Measurements from ENCODE around the gene TMEM109.
A peak's percentile ranks its signal among the peaks of the same experiment; 100 is the strongest.

The TMEM109 gene

DNA sequence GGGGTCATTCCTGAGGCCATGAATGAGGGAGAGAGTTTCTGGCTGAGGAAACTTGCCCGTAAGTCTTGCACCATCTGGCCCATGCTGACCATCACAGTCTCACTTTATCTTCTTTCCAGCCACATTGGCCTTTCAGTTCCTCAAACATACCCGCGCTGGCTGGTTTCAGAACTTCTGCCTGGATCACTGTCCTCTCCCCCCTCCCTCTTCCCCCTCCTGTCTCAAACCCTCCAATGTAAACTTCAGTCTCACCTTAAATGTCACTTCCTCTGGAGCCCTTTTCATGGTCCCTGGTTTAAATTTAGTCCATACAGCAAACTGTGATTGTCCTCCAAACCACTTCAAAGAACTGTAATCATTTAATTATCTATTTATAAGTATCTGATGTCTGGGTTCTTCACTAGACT is 3.7 kb upstream of the TMEM109 start:
- DNase-seq: no peak

- no peak for DNase-seq
Measured at GRCh38 chr11:60910711-60911380, 3.1 kb upstream of the TMEM109 start.

- DNase-seq: peak; percentile 32 to 49
Measured at GRCh38 chr11:60912223-60912850, 1.6 kb upstream of the TMEM109 start.

DNA sequence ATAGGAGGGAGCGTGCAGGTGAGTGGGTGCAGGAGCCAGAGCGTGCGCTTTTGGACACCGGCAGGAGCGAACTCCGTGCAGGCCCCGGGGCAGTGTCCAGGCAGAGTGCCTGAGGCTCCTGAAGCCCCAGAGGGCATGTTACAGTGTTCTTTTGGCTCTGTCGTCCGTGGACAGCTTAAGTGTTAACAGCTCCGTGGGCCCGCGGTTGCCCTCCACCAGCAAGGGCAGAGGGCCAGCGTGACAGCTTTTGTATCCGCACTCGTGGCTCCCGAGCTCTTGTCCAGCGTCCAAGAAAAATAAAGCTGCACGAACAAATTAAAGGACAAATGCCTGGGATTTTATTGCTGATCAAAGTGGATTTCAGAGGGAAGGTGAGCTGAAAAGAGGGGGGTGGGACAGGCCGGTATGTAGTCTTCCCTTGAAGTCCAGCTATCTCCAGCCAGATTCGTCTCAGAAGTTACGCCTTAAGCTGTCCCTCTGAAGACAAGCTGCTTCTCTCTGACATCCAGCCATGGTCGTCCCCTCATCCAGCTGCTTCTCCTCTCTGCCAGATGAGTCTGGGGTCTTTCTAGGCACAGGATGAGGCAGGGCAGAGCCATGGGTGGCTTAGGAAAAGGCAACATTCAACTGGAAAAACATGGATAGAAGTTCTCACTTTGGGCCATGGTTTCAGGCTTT is 968 bp upstream of the TMEM109 start:
- no peak for DNase-seq

DNA sequence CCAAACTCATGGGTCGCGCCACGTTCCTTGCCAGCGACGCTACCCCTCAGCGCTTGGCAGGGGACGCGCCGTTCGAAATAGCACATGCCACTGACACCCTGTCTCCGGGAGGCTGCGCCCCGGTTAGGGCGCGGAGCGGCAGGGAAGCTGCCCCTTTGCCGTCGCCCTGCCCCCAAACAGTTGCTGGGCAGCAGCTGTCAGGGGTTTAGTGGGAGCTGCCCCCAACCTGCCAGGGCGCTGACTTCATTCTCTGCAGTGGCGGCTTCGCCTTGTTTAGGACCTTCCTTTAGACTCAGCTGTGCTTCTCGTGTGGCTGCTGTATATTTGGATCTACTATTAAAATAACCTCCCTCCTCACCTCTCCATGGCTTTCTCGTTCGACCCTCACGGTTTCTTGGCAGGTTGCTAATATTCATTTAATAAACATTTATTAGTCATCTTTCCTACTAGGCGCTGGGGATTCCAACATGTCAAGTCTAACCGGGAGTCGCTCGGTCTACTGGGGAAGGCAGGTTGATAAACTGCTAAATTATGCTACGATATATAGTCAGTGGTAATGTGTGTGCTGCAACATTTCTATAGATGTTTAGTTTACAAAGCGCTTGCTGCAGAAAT is 782 bp downstream of the TMEM109 start:
- DNase-seq: peak; percentile 59 to 71

DNA sequence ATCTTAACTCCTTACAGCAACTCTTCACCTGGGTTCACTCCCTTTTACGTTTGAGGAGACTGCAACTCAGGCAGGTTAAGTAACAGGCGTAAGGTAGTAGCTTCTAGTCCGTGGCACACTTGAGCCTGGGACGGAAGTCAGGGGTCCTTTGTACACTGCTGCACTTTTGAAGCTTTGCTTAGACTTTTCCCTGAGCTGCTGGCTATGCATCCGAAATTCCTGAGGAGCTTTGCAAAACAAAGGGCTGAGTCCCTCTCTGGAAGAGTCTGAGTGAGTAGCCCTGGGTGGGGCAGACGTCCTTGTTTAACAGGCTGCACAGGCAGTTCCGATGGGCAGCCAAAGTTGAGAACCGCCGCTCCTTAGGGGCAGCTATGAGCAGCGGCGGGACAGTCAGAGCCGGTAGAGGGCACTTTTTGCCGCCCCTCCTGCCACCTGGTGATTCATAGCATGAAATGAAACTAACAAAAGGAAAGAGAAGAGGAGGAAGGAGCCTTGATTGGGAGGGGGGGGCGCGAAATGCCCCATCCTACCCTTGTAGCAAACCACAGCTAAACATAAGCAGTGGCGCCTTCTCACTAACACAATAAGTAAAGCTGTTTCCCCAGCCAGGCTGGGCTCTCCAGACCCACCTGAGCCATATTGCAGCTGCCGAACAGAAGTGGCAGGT is 1.4 kb downstream of the TMEM109 start:
- DNase-seq: peak; percentile 79 to 80

DNA sequence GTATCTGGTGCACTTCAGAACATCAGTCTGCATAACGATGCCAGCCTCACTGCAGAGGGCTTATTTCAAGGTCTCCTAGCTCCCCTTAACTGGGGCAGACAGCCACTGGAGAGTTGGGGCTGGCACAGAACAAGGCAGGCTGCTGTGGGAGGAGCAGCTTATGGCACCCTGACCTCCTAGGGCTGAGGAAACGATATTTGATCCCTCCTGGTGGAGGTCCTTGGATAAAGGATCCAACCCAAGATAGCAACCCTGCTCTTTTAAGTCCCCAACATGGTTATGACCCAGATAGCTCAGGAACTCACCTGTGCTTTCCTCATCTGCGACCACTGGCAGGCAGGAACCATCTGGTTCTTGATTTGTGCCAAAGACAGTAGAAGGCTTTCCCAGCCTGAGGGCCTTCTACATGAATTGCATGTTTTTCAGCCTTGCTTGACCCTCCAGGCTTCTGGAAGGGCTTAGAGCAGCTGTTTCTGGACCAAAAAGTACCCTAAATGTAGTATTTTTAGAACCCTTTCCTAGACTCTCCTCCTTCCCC is 2.8 kb downstream of the TMEM109 start:
- DNase-seq: no peak

DNA sequence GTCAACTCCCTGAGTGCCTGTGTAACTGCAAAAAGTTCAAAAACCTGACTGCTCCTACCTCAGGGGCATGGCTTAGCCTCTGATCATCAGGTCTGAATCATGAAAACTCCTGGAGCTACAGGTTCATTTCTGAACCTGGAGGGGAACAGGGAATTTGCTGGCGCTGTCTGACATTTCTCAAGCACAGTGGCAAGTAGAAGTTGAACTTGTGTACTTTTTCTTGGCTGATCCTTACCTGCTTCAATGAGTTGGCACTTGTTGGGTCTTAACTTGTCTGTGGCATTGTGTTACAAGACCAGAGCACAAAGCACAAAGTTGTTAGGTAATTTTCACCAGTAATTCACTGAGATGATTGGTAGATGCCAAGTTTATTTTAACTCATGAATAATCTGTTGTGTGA is 3.3 kb downstream of the TMEM109 start:
- DNase-seq: no peak

DNA sequence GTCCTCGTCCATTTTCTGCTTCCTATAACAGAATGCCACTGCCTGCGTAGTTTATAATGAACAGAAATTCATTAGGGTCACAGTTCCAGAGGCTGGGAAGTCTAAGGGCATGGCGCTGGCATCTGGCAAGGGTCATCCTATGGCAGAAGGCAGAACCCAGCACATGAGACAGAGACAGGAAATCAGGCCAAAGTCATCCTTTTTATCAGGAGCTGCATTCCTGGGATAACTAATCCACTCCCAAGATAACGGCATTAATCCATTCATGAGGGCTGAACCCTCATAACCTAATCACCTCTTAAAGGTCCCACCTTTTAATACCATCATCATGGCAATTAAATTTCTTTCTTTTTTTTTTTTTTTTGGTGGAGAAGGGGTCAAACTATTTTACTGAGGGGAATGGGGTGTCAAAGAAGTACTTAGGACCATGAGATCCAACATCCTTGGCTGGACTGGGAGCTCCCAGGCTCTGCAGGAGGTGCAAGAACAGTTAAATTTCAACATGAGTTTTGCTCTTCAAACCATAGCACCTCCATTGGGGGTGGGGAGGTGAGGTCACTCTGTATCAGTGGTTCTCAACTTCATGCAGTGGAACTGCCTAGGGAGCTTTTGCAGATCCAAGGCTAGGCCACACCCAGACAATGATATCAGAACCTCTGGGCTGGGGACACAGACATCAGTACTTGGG is 4.4 kb downstream of the TMEM109 start:
- no peak for DNase-seq

- DNase-seq: no peak
Measured at GRCh38 chr11:60918939-60919265, 4.9 kb downstream of the TMEM109 start.

DNA sequence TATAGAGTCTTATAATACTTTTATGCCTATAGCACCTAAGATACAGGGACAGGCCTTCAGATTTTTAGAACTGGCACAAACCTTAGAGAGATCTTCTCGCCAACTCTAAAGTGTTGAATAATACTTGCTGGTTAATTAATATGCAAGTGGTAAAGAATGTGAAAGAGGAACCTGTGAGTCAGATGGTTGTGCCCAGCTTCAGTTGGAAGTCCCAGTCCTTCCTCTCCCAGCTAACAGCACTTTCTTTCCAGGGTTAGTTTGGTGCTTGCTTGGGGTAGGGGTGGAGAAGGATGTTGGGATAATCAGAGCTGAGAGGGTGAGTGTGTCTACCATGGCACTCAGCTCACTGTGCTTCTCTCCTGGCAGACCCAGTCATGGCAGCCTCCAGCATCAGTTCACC is 5.4 kb downstream of the TMEM109 start:
- DNase-seq: no peak

- DNase-seq: no peak
Measured at GRCh38 chr11:60919956-60920355, 6.0 kb downstream of the TMEM109 start.

DNA sequence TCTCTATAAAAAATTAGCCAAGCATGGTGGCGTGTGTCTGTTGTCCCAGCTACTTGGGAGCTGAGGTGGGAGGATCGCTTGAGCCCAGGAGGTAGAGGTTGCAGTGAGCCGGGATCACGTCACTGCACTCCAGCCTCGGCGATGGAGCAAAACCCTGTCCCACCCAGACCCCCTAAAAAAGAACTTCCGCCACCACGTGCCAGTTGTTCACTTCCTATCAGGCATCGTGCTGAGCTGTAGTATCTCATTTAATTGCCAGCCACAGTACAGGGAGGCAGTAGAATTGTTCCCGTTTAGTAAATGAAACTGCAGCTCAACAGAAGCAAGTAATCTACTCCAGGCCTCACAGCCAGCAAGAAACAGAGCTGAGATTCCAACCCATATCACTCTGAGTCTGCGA is 7.3 kb downstream of the TMEM109 start:
- no peak for DNase-seq

- DNase-seq: no peak
Measured at GRCh38 chr11:60921777-60922335, 7.9 kb downstream of the TMEM109 start.

DNA sequence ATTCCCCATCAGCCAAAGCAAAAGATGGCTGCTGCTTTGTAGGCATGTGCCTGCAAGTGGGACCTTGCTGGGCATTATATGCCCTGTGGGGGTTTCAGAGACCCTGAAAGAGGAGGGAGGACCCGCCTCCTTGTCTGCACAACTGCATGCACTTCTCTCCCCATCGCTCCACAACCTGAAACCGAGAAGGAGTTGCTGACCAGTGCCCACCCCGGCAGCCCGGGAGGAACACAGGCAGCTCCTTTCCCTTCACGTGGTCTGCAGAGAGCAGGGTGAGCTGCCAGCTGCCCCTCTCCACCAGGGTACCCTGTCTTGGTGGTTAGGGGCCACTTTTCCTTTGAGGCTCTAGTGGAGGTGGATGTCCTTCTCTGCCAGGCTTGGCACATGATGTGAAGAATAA is 8.9 kb downstream of the TMEM109 start:
- no peak for DNase-seq

DNA sequence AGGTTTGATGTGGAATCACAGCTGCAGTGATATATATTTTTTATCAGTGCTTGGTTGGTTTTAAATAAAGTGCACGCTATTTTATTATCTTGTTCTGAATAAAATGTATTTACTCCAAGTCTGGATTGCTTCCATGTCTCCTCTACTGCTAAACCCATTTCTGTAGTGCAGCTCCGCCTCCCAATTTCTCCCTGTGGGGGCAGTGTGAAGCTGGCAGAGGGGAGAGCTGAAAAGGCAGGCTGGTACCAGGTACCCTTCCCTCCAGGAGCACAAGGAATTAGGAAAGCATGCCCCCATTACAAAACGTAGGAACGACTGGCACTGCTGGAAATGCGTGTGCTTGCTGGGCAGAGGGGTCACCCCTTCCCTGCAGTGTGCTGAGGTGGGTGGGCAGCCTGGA is 9.4 kb downstream of the TMEM109 start:
- no peak for DNase-seq

- DNase-seq: no peak
Measured at GRCh38 chr11:60923800-60924109, 9.8 kb downstream of the TMEM109 start.

DNA sequence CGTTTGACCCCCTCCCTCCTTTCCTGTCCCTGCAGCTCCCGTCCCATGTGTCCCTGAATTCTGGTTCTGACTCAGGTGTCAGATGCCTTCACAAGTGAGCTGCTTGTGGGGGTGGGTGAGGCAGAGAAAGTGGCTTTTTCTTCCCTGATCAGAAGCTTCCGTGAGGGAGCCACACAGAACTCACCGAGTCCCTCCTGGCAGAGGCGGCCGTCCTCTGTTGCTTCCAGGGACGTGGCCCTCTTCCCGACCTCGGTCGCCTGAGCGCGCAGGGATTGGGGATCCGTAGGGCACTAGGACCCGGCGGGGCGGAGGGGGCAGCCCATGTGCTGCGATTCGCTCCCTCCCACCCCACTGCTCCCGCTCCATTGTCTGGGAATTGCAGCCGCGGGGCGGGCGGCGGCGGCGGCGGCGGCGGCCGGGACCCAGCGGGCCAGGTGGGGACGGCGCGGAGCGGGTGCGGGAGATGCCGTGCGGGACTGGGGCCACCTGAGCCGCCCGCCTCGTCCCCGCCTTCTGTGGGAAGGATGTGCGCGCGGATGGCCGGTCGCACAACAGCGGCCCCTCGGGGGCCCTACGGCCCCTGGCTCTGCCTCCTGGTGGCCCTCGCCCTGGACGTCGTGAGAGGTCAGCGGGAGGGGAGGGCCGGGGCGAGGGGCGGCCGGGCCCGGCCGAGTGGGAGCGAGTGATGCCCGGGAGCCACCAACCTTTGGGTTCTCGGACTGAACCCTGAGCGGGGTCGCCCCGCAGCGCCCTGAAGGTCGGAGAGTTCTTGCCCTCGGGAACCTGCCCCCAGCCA is 10.3 kb downstream of the TMEM109 start, which contains the start of gene TMEM132A:
TSS of gene TMEM132A (plus strand) at position 351 of the 796 bp plus-strand sequence. CDS start at position 525, 174 bp downstream.
- peak; percentile 38 to 43 for DNase-seq

DNA sequence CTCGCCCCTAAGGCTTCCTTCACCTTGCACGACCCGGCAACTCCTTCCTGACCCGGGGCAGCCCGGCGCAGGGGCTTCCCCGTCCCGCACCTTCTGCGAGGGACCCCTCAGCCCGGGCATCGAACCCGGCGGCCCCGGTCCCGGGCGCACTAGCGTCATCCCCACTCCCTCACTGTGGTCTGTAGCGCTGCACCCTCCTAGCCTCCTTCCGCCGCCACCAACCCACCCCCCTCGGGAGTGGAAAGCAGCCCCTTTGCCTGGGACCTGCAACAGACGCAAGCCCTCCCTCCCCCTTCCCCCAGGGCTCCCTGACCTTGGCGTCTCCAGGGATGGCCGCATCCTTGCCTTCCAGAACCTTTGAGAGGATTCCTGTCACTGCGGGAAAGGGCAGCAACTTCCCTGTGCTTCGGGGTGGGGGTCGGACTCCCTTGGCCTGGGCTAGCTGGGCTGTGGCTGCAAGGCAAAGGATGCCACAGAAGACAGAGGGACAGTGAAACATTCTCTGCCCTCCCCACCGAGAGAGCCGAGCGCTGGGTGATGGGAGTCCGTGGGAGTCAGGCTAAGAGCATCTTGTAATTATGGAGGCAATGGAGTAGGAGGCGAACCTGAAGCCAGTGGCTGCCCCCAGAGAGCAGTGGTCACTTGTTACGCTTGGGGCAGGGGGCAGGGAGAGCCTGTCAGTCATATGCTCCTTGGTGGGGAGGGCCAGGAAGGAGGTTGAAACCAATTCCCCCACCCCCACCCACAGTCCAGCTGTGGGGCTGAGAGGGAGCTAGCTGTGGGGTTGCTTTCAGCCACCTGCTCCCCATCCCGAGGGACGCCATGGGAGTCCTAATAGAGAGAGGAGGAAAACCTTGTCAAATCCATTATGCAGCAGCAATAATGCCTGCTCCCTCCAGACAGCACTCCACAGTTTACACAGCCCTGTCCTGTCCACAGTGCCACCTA is 11.2 kb downstream of the TMEM109 start:
- DNase-seq: peak in 1 of 2 experiments; percentile 25

- DNase-seq: no peak
Measured at GRCh38 chr11:60925868-60926267, 11.9 kb downstream of the TMEM109 start.

Measured in activated T-cell treated with anti-CD3 and anti-CD28 coated beads, Interleukin-2, amount 50 U/mL, for 48 hours (primary cell).